B cell (primary cell): ENCODE measurements around the gene PLA2G12B. TPM values are rescaled to one million over a fixed set of nuclear protein-coding genes. Genes with fewer than 3 reads are reported as not detected.
"Not testable (repeated sequence)": the region's sequence is repeated elsewhere in the genome, so short reads cannot be mapped to it uniquely, and the experiment has no call there.

Experiments used
- ATAC-seq: fragments of 200-7000 bp; cut with Tn5 transposase; one replicate; pipeline ENCODE4 v1.10.0; 2021; ENCODE audit warnings: low read depth, mild to moderate bottlenecking, moderate number of reproducible peaks, moderate library complexity
- CTCF ChIA-PET: fragments of 350-600 bp; sonication (Branson Sonifier 250); formaldehyde crosslinking; loops from one replicate; lab custom pipeline; 2021; ENCODE audit warnings: antibody characterized with exemption, inconsistent platforms; lab: Charles Lee
- POLR2A ChIA-PET: fragments of 350-600 bp; sonication (Branson Sonifier 250); formaldehyde crosslinking; loops from one replicate; lab custom pipeline; 2021; ENCODE audit warnings: antibody characterized with exemption; lab: Charles Lee
- DNase-seq: peaks from one replicate; pipeline ENCODE4 v3.0.0; 2013
- H2AFZ ChIP-seq: 2 replicates; pipeline ENCODE4 v1.6.1; 2012; ENCODE audit warnings: mild to moderate bottlenecking, low read depth, low read length; ENCODE audit not compliant: insufficient read depth, poor library complexity, severe bottlenecking
- H3K27ac ChIP-seq, 2 donors: 1 replicate in 1 of 2; 2 replicates in 1 of 2; pipeline ENCODE4 v1.5.1; 2012 to 2013; ENCODE audit warnings: low read length in 2 of 2, mild to moderate bottlenecking in 2 of 2, moderate library complexity in 1 of 2
- H3K27me3 ChIP-seq, 4 experiments: fragments of 200-600 bp in 1 of 4; sonication (generic) in 1 of 4; replicated peaks in 1 of 4; 1 replicate in 2 of 4; 2 replicates in 2 of 4; pipeline versions ENCODE4 v1.6.1 to v1.7.0; 2013 to 2016; ENCODE audit warnings: low read length in 3 of 4, mild to moderate bottlenecking in 2 of 4, mixed read lengths in 1 of 4, moderate library complexity in 1 of 4; ENCODE audit not compliant: insufficient read depth in 4 of 4, control insufficient read depth in 3 of 4; ENCODE audit errors: control extremely low read depth in 1 of 4
- H3K36me3 ChIP-seq, 2 experiments: replicated peaks in 1 of 2; 1 replicate in 1 of 2; 2 replicates in 1 of 2; pipeline versions ENCODE4 v1.6.1 to v1.7.1; 2013; ENCODE audit warnings: low read length in 1 of 2; ENCODE audit not compliant: insufficient read depth in 2 of 2, control insufficient read depth in 1 of 2; ENCODE audit errors: control extremely low read depth in 1 of 2, extremely low read depth in 1 of 2
- H3K4me1 ChIP-seq, 2 donors: fragments of 200-600 bp in 1 of 2; sonication (generic) in 1 of 2; 1 replicate in 1 of 2; 2 replicates in 1 of 2; pipeline versions ENCODE4 v1.5.1 to v1.6.1; 2013 to 2017; ENCODE audit warnings: low read length in 2 of 2; ENCODE audit not compliant: control insufficient read depth in 2 of 2, insufficient read depth in 2 of 2
- H3K4me2 ChIP-seq: replicated peaks from 2 replicates; pipeline ENCODE3; 2012; ENCODE audit warnings: mild to moderate bottlenecking, low read depth, low read length; ENCODE audit not compliant: poor library complexity, severe bottlenecking
- H3K4me3 ChIP-seq, 5 experiments: fragments of 200-600 bp in 1 of 5; sonication (generic) in 1 of 5; 1 replicate in 3 of 5; 2 replicates in 2 of 5; pipeline versions ENCODE4 v1.5.1 to v1.7.0; 2011 to 2016; ENCODE audit warnings: low read length in 4 of 5, mild to moderate bottlenecking in 4 of 5, low read depth in 2 of 5, control low read depth in 1 of 5, moderate library complexity in 1 of 5; ENCODE audit not compliant: insufficient read depth in 1 of 5; ENCODE audit errors: control extremely low read depth in 1 of 5, extremely low read depth in 1 of 5
- H3K79me2 ChIP-seq: fragments of 200-600 bp; sonication (generic); one replicate; pipeline ENCODE4 v1.6.0; 2016; ENCODE audit warnings: low read length; ENCODE audit not compliant: control insufficient read depth, insufficient read depth
- H3K9ac ChIP-seq: fragments of 200-600 bp; sonication (generic); 2 replicates; pipeline ENCODE4 v1.6.1; 2017; ENCODE audit warnings: mild to moderate bottlenecking, low read length, moderate library complexity
- H3K9me3 ChIP-seq, 3 donors: one replicate each; pipeline versions ENCODE4 v1.6.1 to v1.7.1; 2013; ENCODE audit warnings: low read length in 2 of 3; ENCODE audit not compliant: control insufficient read depth in 2 of 3, insufficient read depth in 1 of 3; ENCODE audit errors: control extremely low read depth in 1 of 3
- H4K20me1 ChIP-seq: 2 replicates; pipeline ENCODE4 v1.6.0; 2012; ENCODE audit warnings: mild to moderate bottlenecking, low read length; ENCODE audit not compliant: insufficient read depth, control insufficient read depth, poor library complexity, severe bottlenecking
- H3K27ac Mint-ChIP-seq: one replicate; pipeline ENCODE4 v1.8.0; 2021; ENCODE audit warnings: mixed read lengths
- H3K27me3 Mint-ChIP-seq: one replicate; pipeline ENCODE4 v1.8.0; 2021; ENCODE audit warnings: mixed read lengths
- H3K4me1 Mint-ChIP-seq: one replicate; pipeline ENCODE4 v1.8.0; 2021; ENCODE audit warnings: mixed read lengths
- H3K4me3 Mint-ChIP-seq: one replicate; pipeline ENCODE4 v1.8.0; 2021; ENCODE audit warnings: mixed read lengths
- H3K9me3 Mint-ChIP-seq: one replicate; pipeline ENCODE4 v1.8.0; 2022; ENCODE audit warnings: mixed read lengths; ENCODE audit not compliant: insufficient read depth
- EZH2 ChIP-seq: IDR thresholded peaks from 2 replicates; pipeline ENCODE4 v1.6.1; 2012; ENCODE audit warnings: borderline replicate concordance, low read depth, mild to moderate bottlenecking, moderate library complexity, low read length; ENCODE audit not compliant: insufficient read depth, poor library complexity, severe bottlenecking
- WGBS: methylation state at CpG from one replicate; pipeline ENCODE4 v1.1.5; 2013; ENCODE audit warnings: missing lambda C conversion rate; ENCODE audit not compliant: insufficient coverage; 5-methylcytosine and 5-hydroxymethylcytosine counted together
- intact Hi-C: fragments of 100-400 bp; cut with micrococcal nuclease; formaldehyde crosslinking; loops from one replicate; pipeline ENCODE4 v1.10.0; 2022
- polyA plus RNA-seq: library from polyadenylated mRNA; depleted of rRNA; stranded (reverse); fragments of >200 nt; gene quantifications from 2 replicates; pipeline ENCODE4 v1.2.3, GENCODE V29; 2012
- total RNA-seq, 2 donors: library from RNA; stranded (reverse); fragments of 120-200 nt in 1 of 2; gene quantifications; 1 replicate in 1 of 2; 2 replicates in 1 of 2; pipeline versions ENCODE4 v1.2.3 to v1.2.4, GENCODE V29; 2013 to 2022
- TF ChIP-seq, protein P1 (sequence below): fragments of 200-600 bp; IDR thresholded peaks from one replicate; pipeline ENCODE4 v1.8.0; 2022; ENCODE audit warnings: antibody characterized with exemption, mild to moderate bottlenecking

PLA2G12B gene
- total and polyA plus RNA-seq, 2 donors (not counting 1 experiment from before 2014, with no cell fraction given) = not detected

DNA sequence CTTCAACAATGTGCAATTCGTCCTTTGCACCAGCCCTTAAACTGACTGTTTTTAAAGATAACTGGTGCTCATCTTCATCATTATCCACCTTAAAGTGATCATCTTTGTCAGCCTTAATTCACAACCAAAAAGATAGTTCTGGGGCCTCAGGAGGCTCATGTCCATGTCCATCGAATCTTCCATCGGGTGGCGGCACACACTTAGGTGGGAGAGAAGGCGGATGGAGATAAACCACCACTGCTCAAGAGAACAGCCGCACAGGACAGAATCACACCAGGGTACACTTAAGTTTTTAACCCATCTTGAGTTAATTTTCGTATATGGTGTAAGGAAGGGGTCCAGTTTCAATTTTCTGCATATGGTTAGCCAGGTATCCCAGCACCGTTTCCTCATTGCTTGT, 36.3 kb downstream of the PLA2G12B start:
- Histone ChIP-seq H2AFZ (no peak overlapping the region), H3K9ac (no peak overlapping the region), H3K27me3 (peaks cover 0 to 2% (median 0%) of the 10 kb centered on the region in 4 experiments), H3K27ac (no peak overlapping the region), H3K36me3 (no peaks in the 10 kb centered on the region), H3K4me1 (no peaks in the 10 kb centered on the region), H4K20me1 (no peaks in the 10 kb centered on the region), H3K79me2 (no peaks in the 10 kb centered on the region), H3K9me3 (peaks cover 0 to 4% (median 3%) of the 10 kb centered on the region in 3 donors), H3K4me3 (no peak overlapping the region), H3K4me2 (no peak overlapping the region)
- TF ChIP-seq, protein P1, sequence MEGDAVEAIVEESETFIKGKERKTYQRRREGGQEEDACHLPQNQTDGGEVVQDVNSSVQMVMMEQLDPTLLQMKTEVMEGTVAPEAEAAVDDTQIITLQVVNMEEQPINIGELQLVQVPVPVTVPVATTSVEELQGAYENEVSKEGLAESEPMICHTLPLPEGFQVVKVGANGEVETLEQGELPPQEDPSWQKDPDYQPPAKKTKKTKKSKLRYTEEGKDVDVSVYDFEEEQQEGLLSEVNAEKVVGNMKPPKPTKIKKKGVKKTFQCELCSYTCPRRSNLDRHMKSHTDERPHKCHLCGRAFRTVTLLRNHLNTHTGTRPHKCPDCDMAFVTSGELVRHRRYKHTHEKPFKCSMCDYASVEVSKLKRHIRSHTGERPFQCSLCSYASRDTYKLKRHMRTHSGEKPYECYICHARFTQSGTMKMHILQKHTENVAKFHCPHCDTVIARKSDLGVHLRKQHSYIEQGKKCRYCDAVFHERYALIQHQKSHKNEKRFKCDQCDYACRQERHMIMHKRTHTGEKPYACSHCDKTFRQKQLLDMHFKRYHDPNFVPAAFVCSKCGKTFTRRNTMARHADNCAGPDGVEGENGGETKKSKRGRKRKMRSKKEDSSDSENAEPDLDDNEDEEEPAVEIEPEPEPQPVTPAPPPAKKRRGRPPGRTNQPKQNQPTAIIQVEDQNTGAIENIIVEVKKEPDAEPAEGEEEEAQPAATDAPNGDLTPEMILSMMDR = no peak
- no peak for TF ChIP-seq EZH2
- no peak for ATAC-seq
- H3K9me3 Mint-ChIP-seq = peaks cover 15% of the 10 kb centered on the region
- intact Hi-C loops = no loop called here
- no peak for DNase-seq
- POLR2A ChIA-PET = no interaction called here
- CTCF ChIA-PET = no interaction called here
- H3K27ac Mint-ChIP-seq = no peak overlapping the region
- H3K27me3 Mint-ChIP-seq = peaks cover 14% of the 10 kb centered on the region
- no peaks in the 10 kb centered on the region for H3K4me1 Mint-ChIP-seq
- no peak overlapping the region for H3K4me3 Mint-ChIP-seq
- 92% methylated on average over 3 of the region's 8 CpGs for WGBS

DNA sequence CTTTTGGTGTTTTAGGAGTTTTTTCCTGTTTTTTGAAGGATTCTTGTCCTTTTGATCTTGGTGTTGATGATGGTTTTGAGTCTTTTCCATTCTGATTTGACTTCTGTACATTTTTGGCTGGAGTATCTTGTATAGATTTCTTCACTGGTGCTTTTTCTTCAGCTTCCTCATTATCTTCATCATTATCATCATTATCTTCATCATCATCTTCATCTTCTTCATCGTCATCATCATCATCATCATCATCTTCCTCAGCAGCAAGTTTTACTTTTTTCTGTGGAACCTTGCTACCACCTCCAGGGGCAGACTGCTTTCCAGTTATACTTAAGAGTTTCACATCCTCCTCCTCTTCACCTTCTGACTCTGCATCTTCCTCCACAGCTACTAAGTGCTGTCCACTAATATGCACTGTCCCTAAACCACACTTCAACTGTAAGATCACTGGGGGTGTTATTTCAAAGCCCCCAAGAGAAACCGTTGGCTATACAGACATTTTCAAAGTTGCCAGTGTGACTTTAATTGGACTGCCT, 36.7 kb downstream of the PLA2G12B start:
- DNase-seq, H3K27ac Mint-ChIP-seq, H4K20me1 ChIP-seq, H3K79me2 ChIP-seq, H3K4me3 Mint-ChIP-seq, intact Hi-C loops, H3K36me3 ChIP-seq, H3K9me3 ChIP-seq, H3K27ac ChIP-seq, POLR2A ChIA-PET, H3K9ac ChIP-seq, H3K4me2 ChIP-seq, H3K4me3 ChIP-seq, CTCF ChIA-PET, ATAC-seq, H3K27me3 ChIP-seq, H3K4me1 Mint-ChIP-seq, H2AFZ ChIP-seq, H3K4me1 ChIP-seq: not testable (repeated sequence)
- WGBS = 82% methylated on average over 1 of the region's 2 CpGs
- H3K27me3 Mint-ChIP-seq = peaks cover 14% of the 10 kb centered on the region
- peaks cover 15% of the 10 kb centered on the region for H3K9me3 Mint-ChIP-seq

DNA sequence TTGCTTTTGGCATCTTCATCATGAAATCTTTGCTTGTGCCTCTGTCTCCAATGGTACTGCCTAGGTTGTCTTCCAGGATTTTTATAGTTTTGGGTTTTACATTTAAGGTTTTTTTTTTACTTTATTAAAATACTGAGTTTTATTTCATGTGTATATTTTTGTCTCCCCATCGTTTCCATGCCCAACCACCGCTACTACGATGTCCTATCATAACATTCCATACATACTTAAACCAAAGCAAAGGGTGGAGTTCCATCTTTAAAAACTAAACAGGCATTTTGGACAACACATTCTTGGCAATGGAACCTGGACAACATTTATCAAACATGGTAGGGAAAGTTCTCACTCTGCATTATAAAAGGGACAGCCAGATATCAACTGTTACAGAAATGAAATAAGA, 37.4 kb downstream of the PLA2G12B start:
- intact Hi-C loops, H3K27me3 Mint-ChIP-seq: not testable (repeated sequence)

More for the DNA sequence above, 37.4 kb downstream of the PLA2G12B start:
- H3K4me2 ChIP-seq, DNase-seq, H3K4me1 ChIP-seq, H3K27ac Mint-ChIP-seq, H3K36me3 ChIP-seq, H3K4me3 Mint-ChIP-seq, H3K4me3 ChIP-seq, H3K27ac ChIP-seq, H2AFZ ChIP-seq, H3K9me3 ChIP-seq, CTCF ChIA-PET, H3K9ac ChIP-seq, POLR2A ChIA-PET, H3K79me2 ChIP-seq, ATAC-seq, H3K4me1 Mint-ChIP-seq, H3K27me3 ChIP-seq, H4K20me1 ChIP-seq: not testable (repeated sequence)
- peaks cover 12% of the 10 kb centered on the region for H3K9me3 Mint-ChIP-seq
- WGBS = no CpG with 5 or more reads among the region's 3 CpGs
